Measurements from ENCODE around the gene ESRRG.

The ESRRG gene

GRCh38 chr1:216723274-216723780 is at the start of gene ESRRG:
ESRRG (minus strand) TSS chr1:216723429; CDS start chr1:216723299, 130 bp downstream.
- Histone ChIP-seq H3K4me3 (peak within 1 kb of the TSS; percentile 64), H3K27ac (no peak within 1 kb of the TSS)
- TF ChIP-seq, protein P1, sequence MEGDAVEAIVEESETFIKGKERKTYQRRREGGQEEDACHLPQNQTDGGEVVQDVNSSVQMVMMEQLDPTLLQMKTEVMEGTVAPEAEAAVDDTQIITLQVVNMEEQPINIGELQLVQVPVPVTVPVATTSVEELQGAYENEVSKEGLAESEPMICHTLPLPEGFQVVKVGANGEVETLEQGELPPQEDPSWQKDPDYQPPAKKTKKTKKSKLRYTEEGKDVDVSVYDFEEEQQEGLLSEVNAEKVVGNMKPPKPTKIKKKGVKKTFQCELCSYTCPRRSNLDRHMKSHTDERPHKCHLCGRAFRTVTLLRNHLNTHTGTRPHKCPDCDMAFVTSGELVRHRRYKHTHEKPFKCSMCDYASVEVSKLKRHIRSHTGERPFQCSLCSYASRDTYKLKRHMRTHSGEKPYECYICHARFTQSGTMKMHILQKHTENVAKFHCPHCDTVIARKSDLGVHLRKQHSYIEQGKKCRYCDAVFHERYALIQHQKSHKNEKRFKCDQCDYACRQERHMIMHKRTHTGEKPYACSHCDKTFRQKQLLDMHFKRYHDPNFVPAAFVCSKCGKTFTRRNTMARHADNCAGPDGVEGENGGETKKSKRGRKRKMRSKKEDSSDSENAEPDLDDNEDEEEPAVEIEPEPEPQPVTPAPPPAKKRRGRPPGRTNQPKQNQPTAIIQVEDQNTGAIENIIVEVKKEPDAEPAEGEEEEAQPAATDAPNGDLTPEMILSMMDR (IDR thresholded peaks at IDR 0.05) = no peak
- DNase-seq (ENCODE audit: low spot score) = no peak

DNA sequence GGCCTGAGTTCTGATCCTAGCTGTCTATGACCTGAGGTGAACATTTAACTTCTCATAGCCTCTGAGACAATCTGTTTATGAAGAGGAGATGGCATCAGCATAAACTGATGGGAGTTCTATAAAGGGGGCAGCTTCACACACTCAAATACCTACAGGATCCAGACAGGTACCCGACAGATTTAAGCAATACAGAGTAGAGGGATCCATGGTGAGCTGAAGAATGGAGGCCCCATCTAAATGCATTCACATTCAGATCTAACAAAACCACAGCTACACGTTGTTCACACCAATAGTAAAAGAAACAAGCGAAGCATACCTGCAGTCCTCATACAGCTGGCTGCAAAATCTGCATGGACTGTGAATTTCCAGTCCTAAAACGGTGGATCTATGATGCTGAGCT is 48.7 kb upstream of the ESRRG start:
- no peak for DNase-seq (ENCODE audit: low spot score)
- H3K27ac ChIP-seq = no peak overlapping the region
- TF ChIP-seq, protein P1 (IDR thresholded peaks at IDR 0.05) = no peak
- no peak overlapping the region for H3K4me3 ChIP-seq

DNA sequence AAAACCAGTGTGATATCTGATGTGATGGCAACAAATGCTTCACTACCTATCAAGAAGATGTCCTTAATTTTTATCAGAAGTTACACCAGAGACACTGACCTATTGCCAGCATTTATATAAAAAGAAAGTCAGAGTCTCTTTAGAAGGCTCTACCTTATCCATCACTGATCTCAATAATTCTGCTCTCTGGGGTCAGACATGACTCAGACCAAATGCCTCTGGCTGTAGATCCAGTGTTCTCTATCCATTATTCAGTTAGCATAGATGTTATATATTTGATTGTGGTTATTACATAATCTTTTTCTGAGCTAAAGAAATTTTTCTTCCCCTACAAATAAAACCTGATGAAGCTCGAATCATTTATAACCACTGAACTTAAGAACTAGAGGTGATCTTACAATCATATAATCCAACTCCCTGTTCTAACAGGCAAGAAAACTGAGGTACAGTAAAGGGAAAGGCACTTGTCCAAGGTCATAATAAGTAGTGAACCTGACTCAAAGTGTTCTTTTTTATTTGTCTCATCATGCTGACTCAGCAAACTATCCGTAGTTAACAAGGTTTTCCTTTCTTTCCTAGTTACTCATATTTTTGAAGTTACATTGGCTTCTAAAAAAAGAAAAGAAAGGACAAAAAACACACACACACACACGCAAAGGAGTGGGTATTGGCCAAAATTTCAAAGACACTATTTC is 43.6 kb upstream of the ESRRG start:
- no peak overlapping the region for H3K4me3 ChIP-seq
- DNase-seq (ENCODE audit: low spot score) = no peak
- H3K27ac ChIP-seq = no peak overlapping the region
- TF ChIP-seq, protein P1 (IDR thresholded peaks at IDR 0.05) = no peak

- TF ChIP-seq, protein P1 (IDR thresholded peaks at IDR 0.05) = no peak
- no peak overlapping the region for H3K4me3 ChIP-seq
- H3K27ac ChIP-seq = peak overlapping the region in 1 of 2 donors; percentile 7
- no peak for DNase-seq (ENCODE audit: low spot score)
Observed at GRCh38 chr1:216765346-216766300, 42.4 kb upstream of the ESRRG start.

- Histone ChIP-seq H3K4me3 (no peak overlapping the region), H3K27ac (no peak overlapping the region)
- TF ChIP-seq, protein P1 (IDR thresholded peaks at IDR 0.05) = no peak
- DNase-seq (ENCODE audit: low spot score) = no peak
Observed at GRCh38 chr1:216758161-216758560, 34.9 kb upstream of the ESRRG start.

- TF ChIP-seq, protein P1 (IDR thresholded peaks at IDR 0.05) = no peak
- Histone ChIP-seq H3K27ac (no peak overlapping the region), H3K4me3 (no peak overlapping the region)
- DNase-seq (ENCODE audit: low spot score) = no peak
Observed at GRCh38 chr1:216757110-216757509, 33.9 kb upstream of the ESRRG start.
